Heart left ventricle (tissue), 13 donors: ENCODE measurements around the gene GCSH.

Experiments
- CTCF ChIP-seq, 12 donors: fragments of 200-600 bp; sonication (generic) in 4 of 12; IDR thresholded peaks; one replicate each; pipeline versions ENCODE4 v1.5.0 to v1.8.0; 2018 to 2022; ENCODE audit warnings: antibody characterized with exemption in 12 of 12, mild to moderate bottlenecking in 5 of 12
- POLR2A ChIP-seq, 2 donors: fragments of 450-650 bp; IDR thresholded peaks; one replicate each; pipeline ENCODE4 v1.6.1; 2017; ENCODE audit warnings: antibody characterized with exemption in 2 of 2, mild to moderate bottlenecking in 2 of 2, moderate library complexity in 2 of 2
- donor health status: ischemic (EF 13 %, LVEDD 7.1; RV severe dilation, severe dysfunction).
- donor health status: DM: no; HTN: yes; CAD: no.
- donor health status: DM: no; HTN: no; CAD: no.
- donor health status: ischemic (EF 25% LVEDD 6.9; RV normal size, moderate dysfunction).
- donor health status: ischemic (EF 25% LVEDD 5.7; RV mildly dilated, moderate dysfunction).
- donor health status: ischemic (EF 35%, LVEDD 5.7; RV mildly dilated, moderate dysfunction).
- donor health status: nonischemic (EF 11% LVEDD 7.7; RV severe dilation, severe dysfunction).
- donor health status: DM: yes; HTN: yes; CAD: no.
- donor health status: PGD.
- donor health status: ischemic (EF 29% LVEDD 5.4; RV normal size, mild dysfunction).
- donor health status: nonischemic (EF 23%, LVEDD 6.1; RV moderate dilation, normal function).

DNA sequence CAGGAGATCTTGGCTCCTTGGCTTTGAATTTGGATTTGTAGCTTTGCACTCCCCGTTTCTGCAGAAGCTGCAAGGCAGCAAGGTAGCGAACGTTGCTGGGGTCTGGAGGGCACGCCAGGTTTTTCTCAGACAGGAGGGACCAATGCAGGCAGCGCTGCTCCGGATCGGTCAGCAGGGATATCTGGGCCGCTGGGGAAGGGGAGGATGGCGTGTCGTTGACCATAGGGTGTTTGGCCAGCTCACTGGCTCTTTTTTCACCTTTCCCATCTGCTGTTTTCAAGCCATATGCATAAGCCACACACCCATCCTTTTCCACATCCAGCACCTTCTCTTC lies 34.9 kb downstream of the GCSH start:
- TF ChIP-seq POLR2A (IDR thresholded peaks at IDR 0.05) (no peak), CTCF (IDR thresholded peaks at IDR 0.05) (no peak)
